Body of pancreas (tissue), 4 donors: Measurements from ENCODE around the gene RTL1. TPM values are rescaled to one million over a fixed set of nuclear protein-coding genes. Genes with fewer than 3 reads are reported as not detected.

Source experiments
- ATAC-seq: fragments of 150-250 bp; one replicate; pipeline ENCODE4 v1.9.1; 2016
- DNase-seq, 4 donors: peaks; one replicate each; pipeline ENCODE4 v3.0.0-alpha.2; 2019
- H3K27ac ChIP-seq, 4 donors: fragments of 200-600 bp; sonication (generic); 1 replicate in 3 of 4; 2 replicates in 1 of 4; pipeline versions ENCODE4 v1.5.1 to v1.6.1; 2016 to 2019; ENCODE audit warnings: mild to moderate bottlenecking in 1 of 4, mixed read lengths in 1 of 4, moderate library complexity in 1 of 4
- H3K27me3 ChIP-seq, 2 donors: fragments of 200-600 bp; sonication (generic); one replicate each; pipeline ENCODE4 v1.6.0; 2016; ENCODE audit warnings: mild to moderate bottlenecking in 1 of 2
- H3K36me3 ChIP-seq, 2 donors: fragments of 200-600 bp; sonication (generic); replicated peaks in 1 of 2; 2 replicates each; pipeline ENCODE4 v1.5.1; 2016; ENCODE audit warnings: low read depth in 2 of 2; ENCODE audit not compliant: insufficient read depth in 1 of 2
- H3K4me1 ChIP-seq: fragments of 200-600 bp; sonication (generic); one replicate; pipeline ENCODE4 v1.6.0; 2016
- H3K4me3 ChIP-seq, 2 donors: fragments of 200-600 bp; sonication (generic); 1 replicate in 1 of 2; 2 replicates in 1 of 2; pipeline ENCODE4 v1.5.1; 2016 to 2019
- H3K9me3 ChIP-seq, 3 donors: fragments of 200-600 bp; sonication (generic); 1 replicate in 2 of 3; 2 replicates in 1 of 3; pipeline ENCODE4 v1.5.1; 2016
- CTCF ChIP-seq, 7 experiments: fragments of 450-650 bp in 4 of 7; fragments of 200-600 bp in 3 of 7; sonication (generic) in 3 of 7; IDR thresholded peaks; one replicate each; pipeline ENCODE4 v1.5.1; 2016 to 2019; ENCODE audit warnings: antibody characterized with exemption in 7 of 7
- POLR2A ChIP-seq, 3 donors: fragments of 450-650 bp; IDR thresholded peaks; one replicate each; pipeline ENCODE4 v1.6.1; 2016; ENCODE audit warnings: antibody characterized with exemption in 3 of 3, mild to moderate bottlenecking in 2 of 3
- WGBS, 2 donors: methylation state at CpG; one replicate each; pipeline ENCODE4 v1.1.5; 2017; 5-methylcytosine and 5-hydroxymethylcytosine counted together
- intact Hi-C: fragments of 100-400 bp; cut with DNase I; formaldehyde crosslinking; loops from one replicate; pipeline ENCODE4 v1.15.1; 2023
- total RNA-seq, 2 donors: library from RNA; depleted of rRNA; stranded (reverse); fragments of >200 nt; gene quantifications; one replicate each; pipeline ENCODE4 v1.1.0, GENCODE V29; 2016

RTL1 gene
- total RNA-seq, 2 donors from 2014 or later: 0.26 TPM; not detected in 1

- TF ChIP-seq POLR2A (IDR thresholded peaks at IDR 0.05): no peak
- TF ChIP-seq CTCF (IDR thresholded peaks at IDR 0.05): no peak
- Histone ChIP-seq H3K9me3 (no peaks in the 10 kb centered on the region), H3K4me1 (no peaks in the 10 kb centered on the region), H3K36me3 (no peaks in the 10 kb centered on the region), H3K27ac (no peak overlapping the region), H3K4me3 (no peak overlapping the region), H3K27me3 (no peaks in the 10 kb centered on the region)
- intact Hi-C loops: no loop called here
- ATAC-seq (no peak), DNase-seq (no peak)
- 65 to 82% methylated on average over 6 to 12 of the region's 12 CpGs for WGBS, 2 donors
Measured at GRCh38 chr14:100836311-100836805, 67.2 kb downstream of the RTL1 start.

GRCh38 chr14:100835548-100836310, 67.8 kb downstream of the RTL1 start:
- no peak overlapping the region for H3K27ac ChIP-seq
- TF ChIP-seq CTCF (IDR thresholded peaks at IDR 0.05) (no peak), POLR2A (IDR thresholded peaks at IDR 0.05) (no peak)
- H3K9me3 ChIP-seq: no peaks in the 10 kb centered on the region
- H3K36me3 ChIP-seq: no peaks in the 10 kb centered on the region
- intact Hi-C loops: no loop called here
- DNase-seq (no peak), ATAC-seq (no peak)
- WGBS, 2 donors: 80 to 83% methylated on average over 18 to 24 of the region's 24 CpGs
- no peaks in the 10 kb centered on the region for H3K27me3 ChIP-seq
- H3K4me3 ChIP-seq: no peak overlapping the region
- H3K4me1 ChIP-seq: no peaks in the 10 kb centered on the region

GRCh38 chr14:100834794-100835547, 68.6 kb downstream of the RTL1 start:
- DNase-seq (no peak), ATAC-seq (no peak)
- no peak overlapping the region for H3K27ac ChIP-seq
- no peak overlapping the region for H3K4me3 ChIP-seq
- H3K9me3 ChIP-seq: no peaks in the 10 kb centered on the region
- H3K4me1 ChIP-seq: no peaks in the 10 kb centered on the region
- no peaks in the 10 kb centered on the region for H3K36me3 ChIP-seq
- WGBS, 2 donors: 80 to 82% methylated on average over 18 to 24 of the region's 29 CpGs
- intact Hi-C loops: no loop called here
- no peaks in the 10 kb centered on the region for H3K27me3 ChIP-seq
- TF ChIP-seq CTCF (IDR thresholded peaks at IDR 0.05) (no peak), POLR2A (IDR thresholded peaks at IDR 0.05) (no peak)

- DNase-seq (no peak), ATAC-seq (no peak)
- Histone ChIP-seq H3K4me1 (no peaks in the 10 kb centered on the region), H3K4me3 (no peak overlapping the region), H3K36me3 (no peaks in the 10 kb centered on the region), H3K27me3 (no peaks in the 10 kb centered on the region), H3K9me3 (no peaks in the 10 kb centered on the region), H3K27ac (no peak overlapping the region)
- no peak for TF ChIP-seq CTCF (IDR thresholded peaks at IDR 0.05)
- no peak for TF ChIP-seq POLR2A (IDR thresholded peaks at IDR 0.05)
- WGBS, 2 donors: 83 to 88% methylated on average over 15 of the region's 15 CpGs
- intact Hi-C loops: no loop called here
Measured at GRCh38 chr14:100834082-100834793, 69.3 kb downstream of the RTL1 start.
